ENCODE measurements around the gene LARP4B. TPM values are rescaled to one million over a fixed set of nuclear protein-coding genes. Genes with fewer than 3 reads are reported as not detected.

Gene LARP4B
- total RNA-seq, 4 donors from 2014 or later, result 51.2 to 60.8 (median 56.5) TPM

DNA sequence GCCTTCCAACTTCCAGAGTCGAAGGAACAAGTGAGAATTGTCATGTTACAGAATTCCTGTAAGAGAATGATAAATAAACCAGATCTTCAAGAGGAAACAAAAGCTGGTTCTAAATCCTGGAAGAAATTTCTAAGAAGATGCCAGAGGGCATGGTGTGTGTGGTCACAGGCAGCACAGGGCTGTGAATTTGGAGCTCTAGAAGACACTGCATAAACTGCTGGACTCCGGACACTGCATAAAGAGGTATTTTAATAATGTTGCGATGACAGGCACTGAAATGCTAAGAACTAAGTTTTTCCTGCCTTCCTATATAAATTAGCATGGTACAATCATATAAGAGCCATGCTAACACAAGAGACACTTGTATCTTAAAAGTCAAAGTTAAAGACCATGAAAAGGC lies 86.0 kb downstream of the LARP4B start:
- TF ChIP-seq, protein P1, sequence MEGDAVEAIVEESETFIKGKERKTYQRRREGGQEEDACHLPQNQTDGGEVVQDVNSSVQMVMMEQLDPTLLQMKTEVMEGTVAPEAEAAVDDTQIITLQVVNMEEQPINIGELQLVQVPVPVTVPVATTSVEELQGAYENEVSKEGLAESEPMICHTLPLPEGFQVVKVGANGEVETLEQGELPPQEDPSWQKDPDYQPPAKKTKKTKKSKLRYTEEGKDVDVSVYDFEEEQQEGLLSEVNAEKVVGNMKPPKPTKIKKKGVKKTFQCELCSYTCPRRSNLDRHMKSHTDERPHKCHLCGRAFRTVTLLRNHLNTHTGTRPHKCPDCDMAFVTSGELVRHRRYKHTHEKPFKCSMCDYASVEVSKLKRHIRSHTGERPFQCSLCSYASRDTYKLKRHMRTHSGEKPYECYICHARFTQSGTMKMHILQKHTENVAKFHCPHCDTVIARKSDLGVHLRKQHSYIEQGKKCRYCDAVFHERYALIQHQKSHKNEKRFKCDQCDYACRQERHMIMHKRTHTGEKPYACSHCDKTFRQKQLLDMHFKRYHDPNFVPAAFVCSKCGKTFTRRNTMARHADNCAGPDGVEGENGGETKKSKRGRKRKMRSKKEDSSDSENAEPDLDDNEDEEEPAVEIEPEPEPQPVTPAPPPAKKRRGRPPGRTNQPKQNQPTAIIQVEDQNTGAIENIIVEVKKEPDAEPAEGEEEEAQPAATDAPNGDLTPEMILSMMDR (IDR thresholded peaks at IDR 0.05; ENCODE audit: low read depth), result no peak

DNA sequence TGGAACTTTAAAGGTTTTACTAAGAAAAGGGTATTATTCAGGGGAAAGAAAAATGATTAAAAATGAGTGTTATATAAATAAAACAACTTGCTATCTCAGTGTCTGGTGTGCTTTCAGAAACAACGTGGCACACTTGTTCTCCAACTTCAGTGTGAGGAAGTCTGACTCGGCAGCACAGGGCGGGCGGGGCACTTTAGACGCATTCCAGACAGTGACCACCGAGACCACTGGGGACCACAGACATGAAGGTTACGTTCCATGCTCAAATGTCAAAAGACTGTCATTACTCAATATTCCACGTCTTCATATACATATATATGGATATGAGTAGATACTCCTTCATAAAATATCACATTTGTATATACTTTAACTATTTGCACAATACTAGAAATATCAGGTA lies 87.0 kb downstream of the LARP4B start:
- TF ChIP-seq, protein P1 (IDR thresholded peaks at IDR 0.05; ENCODE audit: low read depth), result no peak

DNA sequence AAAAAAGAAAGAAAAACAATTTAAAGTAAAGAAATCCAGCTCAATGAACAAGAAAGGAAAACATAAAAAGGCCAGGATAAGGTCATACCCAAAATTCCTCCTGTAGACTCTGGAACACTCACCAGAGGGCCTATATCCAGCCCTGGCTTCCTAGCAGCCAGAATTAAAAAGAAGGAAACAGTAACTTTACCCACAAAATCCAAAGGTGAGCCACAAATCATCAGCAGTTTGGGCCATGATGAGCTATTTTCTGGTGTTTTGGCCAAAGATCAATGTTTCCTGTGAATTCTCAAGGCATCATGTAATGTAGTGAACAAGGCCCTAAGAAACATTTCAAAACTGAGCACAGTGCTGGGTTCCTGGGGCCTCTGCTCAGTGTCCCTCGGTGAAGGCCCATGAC lies 87.8 kb downstream of the LARP4B start:
- TF ChIP-seq, protein P1 (IDR thresholded peaks at IDR 0.05; ENCODE audit: low read depth), result no peak

DNA sequence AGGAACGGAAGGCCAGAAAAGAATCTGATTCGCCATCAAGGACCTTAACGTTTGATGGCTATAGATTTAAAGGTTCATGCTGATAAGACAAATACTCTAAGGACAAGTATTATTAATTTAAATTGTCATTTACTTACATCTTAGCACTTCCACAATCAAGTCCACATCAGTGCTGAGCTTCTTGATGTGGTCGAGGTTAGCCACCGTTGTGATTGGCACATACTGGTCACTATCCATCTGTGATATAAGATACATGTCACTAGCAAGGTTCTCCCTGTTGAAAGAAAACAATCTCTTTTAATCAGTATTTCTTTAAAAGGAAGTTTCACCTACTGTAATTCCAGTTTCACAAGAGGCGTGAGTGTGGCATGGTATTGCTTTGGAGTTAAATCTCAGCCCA lies 88.7 kb downstream of the LARP4B start:
- TF ChIP-seq, protein P1 (IDR thresholded peaks at IDR 0.05; ENCODE audit: low read depth), result no peak

DNA sequence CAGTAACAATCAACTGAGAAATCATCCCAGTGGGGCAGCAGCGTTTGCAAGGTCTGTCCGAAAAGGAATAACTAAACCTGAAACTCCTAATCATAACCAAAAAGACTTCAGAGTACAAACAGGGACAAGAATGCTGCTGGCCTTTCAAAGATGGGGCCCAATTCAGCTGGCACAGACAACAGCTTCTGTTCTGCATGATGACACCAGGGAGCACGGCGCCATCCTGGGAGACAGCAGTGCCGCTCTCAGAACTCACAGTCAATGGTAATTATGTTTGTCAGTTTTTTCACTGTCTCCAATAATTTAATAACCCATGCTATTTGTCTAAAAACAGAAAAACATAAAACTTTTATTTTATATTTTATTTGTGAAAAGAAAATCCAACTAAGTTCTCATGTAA lies 90.0 kb downstream of the LARP4B start:
- TF ChIP-seq, protein P1 (IDR thresholded peaks at IDR 0.05; ENCODE audit: low read depth), result no peak

DNA sequence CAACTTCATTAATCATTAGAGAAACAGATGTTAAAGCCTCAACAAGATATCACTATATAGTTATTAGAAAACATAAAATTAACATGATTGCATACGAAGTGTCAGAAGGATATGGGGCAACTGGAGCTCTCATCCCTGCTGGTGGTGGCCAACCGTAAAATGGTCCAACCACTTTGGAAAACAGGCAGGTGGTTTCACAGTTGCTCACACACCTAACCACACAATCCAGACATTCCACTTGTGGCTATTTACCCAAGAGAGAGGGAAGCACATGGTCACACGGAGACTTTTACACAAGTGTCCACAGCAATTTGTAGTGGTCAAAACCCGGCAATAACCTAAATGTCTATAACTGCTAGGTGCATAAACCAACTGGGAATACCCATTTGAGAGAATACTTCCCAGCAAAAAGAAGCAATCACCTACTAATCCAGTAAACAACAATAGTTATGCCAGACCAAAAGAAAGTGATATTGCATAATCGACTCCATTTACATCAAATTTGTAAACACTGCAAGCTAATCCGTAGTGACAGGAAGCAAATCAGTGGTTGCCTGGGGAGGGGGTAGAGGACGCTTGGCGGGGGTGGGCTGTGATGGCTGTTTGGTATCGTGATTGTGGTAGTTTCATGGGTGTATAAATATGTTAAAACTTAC lies 91.8 kb downstream of the LARP4B start:
- TF ChIP-seq, protein P1 (IDR thresholded peaks at IDR 0.05; ENCODE audit: low read depth), result no peak

DNA sequence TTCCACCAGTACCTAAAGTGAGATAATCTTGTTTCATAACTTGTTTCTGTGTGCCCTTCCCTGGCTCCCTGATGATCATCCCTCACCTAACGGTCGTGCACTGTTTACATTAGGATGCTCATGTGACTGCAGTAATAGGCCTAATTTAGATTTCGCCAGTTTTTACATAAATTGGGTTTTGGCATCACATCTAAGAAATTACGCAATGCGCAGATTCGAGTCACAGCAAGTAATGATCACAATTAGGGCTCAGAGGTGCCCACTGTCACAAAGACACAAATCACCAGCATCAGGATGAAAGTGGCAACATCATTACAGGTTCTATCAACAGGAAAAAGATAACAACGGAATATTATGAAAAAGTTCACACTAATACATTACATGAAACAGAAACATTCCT lies 94.7 kb downstream of the LARP4B start:
- TF ChIP-seq, protein P1 (IDR thresholded peaks at IDR 0.05; ENCODE audit: low read depth), result no peak

All from subcutaneous adipose tissue (tissue), 4 donors.